H1 (cell line): ENCODE results near the gene CARD18. TPM values are rescaled to one million over a fixed set of nuclear protein-coding genes. Genes with fewer than 3 reads are reported as not detected.

ENCODE experiments used
- CTCF ChIA-PET: fragments of 300-600 bp; sonication (Branson Sonifier 250); formaldehyde crosslinking; loops from one replicate; lab custom pipeline; 2021; ENCODE audit not compliant: partially characterized antibody; lab: Charles Lee
- POLR2A ChIA-PET: fragments of 300-600 bp; sonication (Branson Sonifier 250); formaldehyde crosslinking; loops from one replicate; lab custom pipeline; 2021; ENCODE audit warnings: inconsistent platforms; ENCODE audit not compliant: partially characterized antibody; lab: Charles Lee
- DNase-seq, 2 experiments: peaks; one replicate each; pipeline versions ENCODE4 v3.0.0 to v3.0.0-alpha.2; 2010 to 2022; ENCODE audit warnings: low spot score in 2 of 2, low read depth in 1 of 2, mixed read lengths in 1 of 2
- FAIRE-seq: peaks from 2 replicates; lab custom pipeline; 2011; peaks lifted over from hg19 to GRCh38; lab: Jason Lieb, UNC
- H2AFZ ChIP-seq: 2 replicates; pipeline ENCODE4 v1.8.1; 2012; ENCODE audit warnings: low read length, inconsistent platforms
- H2AK5ac ChIP-seq: 2 replicates; pipeline ENCODE4 v1.6.1; 2013; ENCODE audit warnings: low read depth, low read length
- H2BK120ac ChIP-seq: replicated peaks from 2 replicates; pipeline ENCODE3; 2013; ENCODE audit warnings: low read depth, low read length, inconsistent platforms
- H2BK12ac ChIP-seq: 2 replicates; pipeline ENCODE4 v1.6.1; 2013; ENCODE audit warnings: low read depth, low read length
- H2BK15ac ChIP-seq: 2 replicates; pipeline ENCODE4 v1.6.1; 2013; ENCODE audit warnings: low read length
- H2BK20ac ChIP-seq: 2 replicates; pipeline ENCODE4 v1.6.1; 2013; ENCODE audit warnings: low read length
- H2BK5ac ChIP-seq: 2 replicates; pipeline ENCODE4 v1.6.1; 2013; ENCODE audit warnings: low read depth, low read length
- H3K14ac ChIP-seq: 2 replicates; pipeline ENCODE4 v1.6.1; 2013; ENCODE audit warnings: inconsistent platforms; ENCODE audit not compliant: insufficient read length
- H3K18ac ChIP-seq: 2 replicates; pipeline ENCODE4 v1.6.1; 2013; ENCODE audit warnings: low read length; ENCODE audit errors: extremely low read depth
- H3K23ac ChIP-seq: 2 replicates; pipeline ENCODE4 v1.6.1; 2013; ENCODE audit warnings: inconsistent platforms; ENCODE audit not compliant: insufficient read length
- H3K23me2 ChIP-seq: 2 replicates; pipeline ENCODE4 v1.6.1; 2013; ENCODE audit warnings: low read depth, low read length
- H3K27ac ChIP-seq: 2 replicates; pipeline ENCODE4 v1.6.1; 2011; ENCODE audit warnings: low read depth, low read length, inconsistent platforms
- H3K27me3 ChIP-seq, 4 experiments: replicated peaks in 1 of 4; 1 replicate in 1 of 4; 2 replicates in 3 of 4; pipeline versions ENCODE4 v1.6.1 to v1.8.1; 2011 to 2013; ENCODE audit warnings: low read length in 3 of 4, mild to moderate bottlenecking in 3 of 4, inconsistent platforms in 2 of 4, mixed read lengths in 2 of 4, moderate library complexity in 1 of 4; ENCODE audit not compliant: control insufficient read depth in 3 of 4, insufficient read depth in 3 of 4; ENCODE audit errors: extremely low read depth in 1 of 4
- H3K36me3 ChIP-seq, 4 experiments: 2 replicates each; pipeline versions ENCODE4 v1.6.1 to v1.8.1; 2011 to 2013; ENCODE audit warnings: mild to moderate bottlenecking in 4 of 4, low read length in 3 of 4, moderate library complexity in 2 of 4, control low read depth in 1 of 4, inconsistent platforms in 1 of 4; ENCODE audit not compliant: insufficient read depth in 4 of 4, control insufficient read depth in 2 of 4
- H3K4ac ChIP-seq: replicated peaks from 2 replicates; pipeline ENCODE3; 2013; ENCODE audit warnings: low read length, low read depth, mixed read lengths, inconsistent platforms; ENCODE audit not compliant: insufficient read length
- H3K4me1 ChIP-seq, 4 experiments: replicated peaks in 1 of 4; 1 replicate in 1 of 4; 2 replicates in 3 of 4; pipeline versions ENCODE4 v1.6.1 to v1.8.1; 2011 to 2013; ENCODE audit warnings: low read length in 3 of 4, inconsistent platforms in 2 of 4, mixed read lengths in 1 of 4; ENCODE audit not compliant: insufficient read depth in 4 of 4, control insufficient read depth in 3 of 4
- H3K4me2 ChIP-seq, 2 experiments: 2 replicates each; pipeline versions ENCODE4 v1.6.1 to v1.8.1; 2011 to 2013; ENCODE audit warnings: low read depth in 2 of 2, low read length in 2 of 2, control low read depth in 1 of 2, inconsistent platforms in 1 of 2, mild to moderate bottlenecking in 1 of 2; ENCODE audit not compliant: insufficient read depth in 1 of 2
- H3K4me3 ChIP-seq, 4 experiments: fragments of 200-600, 300-600 bp in 1 of 4; sonication (generic), shearing (Covaris generic), sonication (Bioruptor Twin) in 1 of 4; 2 replicates each; pipeline versions ENCODE4 v1.5.1 to v1.8.1; 2011 to 2016; ENCODE audit warnings: low read length in 4 of 4, low read depth in 3 of 4, control low read depth in 2 of 4, inconsistent platforms in 2 of 4, mild to moderate bottlenecking in 2 of 4, mixed read lengths in 1 of 4, moderate library complexity in 1 of 4; ENCODE audit not compliant: insufficient read depth in 2 of 4; ENCODE audit errors: extremely low read depth in 1 of 4
- H3K56ac ChIP-seq: replicated peaks from 2 replicates; pipeline ENCODE3; 2013; ENCODE audit warnings: low read depth, mild to moderate bottlenecking, mixed read lengths, low read length, inconsistent platforms; ENCODE audit not compliant: insufficient read length
- H3K79me1 ChIP-seq: 2 replicates; pipeline ENCODE4 v1.6.1; 2013; ENCODE audit warnings: low read depth, low read length, control low read depth
- H3K79me2 ChIP-seq, 2 experiments: 2 replicates each; pipeline versions ENCODE4 v1.6.1 to v1.8.1; 2012 to 2013; ENCODE audit warnings: low read length in 2 of 2, mild to moderate bottlenecking in 2 of 2, inconsistent platforms in 1 of 2; ENCODE audit not compliant: insufficient read depth in 2 of 2, control insufficient read depth in 1 of 2
- H3K9ac ChIP-seq, 4 experiments: replicated peaks in 1 of 4; 1 replicate in 1 of 4; 2 replicates in 3 of 4; pipeline versions ENCODE4 v1.6.1 to v1.8.1; 2011 to 2013; ENCODE audit warnings: low read depth in 3 of 4, low read length in 3 of 4, control low read depth in 2 of 4, mild to moderate bottlenecking in 2 of 4, moderate library complexity in 2 of 4, inconsistent platforms in 1 of 4; ENCODE audit errors: extremely low read depth in 1 of 4
- H3K9me3 ChIP-seq, 2 experiments: 2 replicates each; pipeline versions ENCODE4 v1.6.1 to v1.8.1; 2012 to 2013; ENCODE audit warnings: mild to moderate bottlenecking in 2 of 2, moderate library complexity in 2 of 2, control low read depth in 1 of 2, inconsistent platforms in 1 of 2, low read depth in 1 of 2, low read length in 1 of 2, mixed read lengths in 1 of 2; ENCODE audit not compliant: insufficient read depth in 2 of 2
- H4K20me1 ChIP-seq, 2 experiments: replicated peaks in 1 of 2; 2 replicates each; pipeline versions ENCODE3 to v1.8.1; 2011 to 2013; ENCODE audit warnings: inconsistent platforms in 2 of 2, low read length in 2 of 2, mild to moderate bottlenecking in 1 of 2; ENCODE audit not compliant: insufficient read depth in 2 of 2, control insufficient read depth in 1 of 2
- H4K5ac ChIP-seq: 2 replicates; pipeline ENCODE4 v1.6.1; 2013; ENCODE audit warnings: low read length, low read depth, mixed read lengths, inconsistent platforms; ENCODE audit not compliant: insufficient read length
- H4K8ac ChIP-seq: 2 replicates; pipeline ENCODE4 v1.8.0; 2013; ENCODE audit warnings: mild to moderate bottlenecking, moderate library complexity, low read length, inconsistent platforms; ENCODE audit not compliant: insufficient read depth; ENCODE audit errors: extremely low read depth
- H4K91ac ChIP-seq: replicated peaks from 2 replicates; pipeline ENCODE3; 2013; ENCODE audit warnings: low read length, mixed read lengths, inconsistent platforms; ENCODE audit not compliant: insufficient read length
- CBX5 ChIP-seq: fragments of 300-800, 300-1000 bp; sonication (generic); IDR thresholded peaks from 2 replicates; pipeline ENCODE4 v1.7.1; 2016; ENCODE audit warnings: antibody characterized with exemption, low read length, low read depth
- GABPA ChIP-seq: IDR thresholded peaks from 2 replicates; pipeline ENCODE4 v1.6.1; 2011; ENCODE audit warnings: mild to moderate bottlenecking, low read length, moderate library complexity, borderline replicate concordance; ENCODE audit not compliant: insufficient read depth
- POLR2AphosphoS5 ChIP-seq: IDR thresholded peaks from 2 replicates; pipeline ENCODE4 v1.6.1; 2011; ENCODE audit warnings: low read depth, low read length
- SUZ12 ChIP-seq: fragments of 200-600 bp; sonication (generic); IDR thresholded peaks from 2 replicates; pipeline ENCODE4 v1.6.1; 2012; ENCODE audit warnings: mild to moderate bottlenecking, inconsistent platforms, low read length, moderate library complexity, mixed read lengths
- WGBS, 2 experiments: shearing (Covaris generic) in 1 of 2; methylation state at CpG; one replicate each; pipeline versions ENCODE4 v1.1.6 to v1.1.7; 2013 to 2015; ENCODE audit warnings: low lambda C conversion rate in 2 of 2, mixed read lengths in 2 of 2, inconsistent platforms in 1 of 2, low coverage in 1 of 2, missing lambda C conversion rate in 1 of 2; ENCODE audit not compliant: insufficient replicate concordance in 2 of 2, insufficient coverage in 1 of 2, insufficient read length in 1 of 2; ENCODE audit errors: extremely low coverage in 1 of 2, missing lambda C conversion rate in 1 of 2; 5-methylcytosine and 5-hydroxymethylcytosine counted together
- polyA plus RNA-seq, 7 experiments: library from polyadenylated mRNA; depleted of rRNA in 3 of 7; stranded (reverse) in 5 of 7; unstranded in 2 of 7; fragments of >200 nt in 5 of 7; fragments of 200-250 nt in 2 of 7; gene quantifications; 1 replicate in 5 of 7; 2 replicates in 1 of 7; 4 replicates in 1 of 7; pipeline versions ENCODE4 v1.2.1 to v1.2.3, GENCODE V29; 2011 to 2013; ENCODE audit warnings: missing spikeins in 2 of 7, mixed read lengths in 2 of 7
- total RNA-seq: library from RNA; stranded (reverse); fragmentation: NEBNext Ultra II Directional; extraction: Animal tissue kit (Norgen Biotek cat#: 25700); gene quantifications from 2 replicates; pipeline ENCODE4 v1.2.1, GENCODE V29; 2021

Gene CARD18
- total and polyA plus RNA-seq, 2 of the 8 experiments (the other 6 are each of a cell fraction or from before 2014, with no cell fraction given): not detected

- Histone ChIP-seq H3K18ac (no peak overlapping the region), H3K27me3 (no peaks in the 10 kb centered on the region), H4K20me1 (no peaks in the 10 kb centered on the region), H3K4ac (no peak overlapping the region), H4K91ac (no peak overlapping the region), H2BK20ac (no peak overlapping the region), H2AFZ (no peak overlapping the region), H2BK5ac (no peak overlapping the region), H4K5ac (no peak overlapping the region), H3K27ac (no peak overlapping the region), H3K79me1 (no peaks in the 10 kb centered on the region), H3K23ac (no peak overlapping the region), H3K14ac (no peak overlapping the region), H3K56ac (no peak overlapping the region), H3K4me3 (no peak overlapping the region), H3K79me2 (no peaks in the 10 kb centered on the region), H4K8ac (no peak overlapping the region), H3K4me2 (no peak overlapping the region), H2BK120ac (no peak overlapping the region), H3K4me1 (no peaks in the 10 kb centered on the region), H3K36me3 (no peaks in the 10 kb centered on the region), H3K23me2 (no peaks in the 10 kb centered on the region), H3K9me3 (no peaks in the 10 kb centered on the region), H3K9ac (no peak overlapping the region), H2BK15ac (no peak overlapping the region), H2AK5ac (no peak overlapping the region), H2BK12ac (no peak overlapping the region)
- FAIRE-seq: no peak
- POLR2A ChIA-PET: no interaction called here
- 85% methylated on average over 2 of the region's 2 CpGs; no CpG with 5 or more reads in 1 of the 2 experiments for WGBS, 2 experiments
- CTCF ChIA-PET: interaction anchor here (0.5 kb wide), 1 partner anchor 1225 kb away, joined by 3 read pairs; no protein-coding TSS in a partner anchor
- DNase-seq: no peak
- TF ChIP-seq POLR2AphosphoS5 (no peak), GABPA (no peak), CBX5 (no peak), SUZ12 (no peak)
Measured at GRCh38 chr11:105144887-105145286, 5.3 kb upstream of the CARD18 start.
